Measurements from ENCODE around the gene RUNX1. TPM values are rescaled to one million over a fixed set of nuclear protein-coding genes. Genes with fewer than 3 reads are reported as not detected.

RUNX1 gene
- total RNA-seq, 1 donor, result 40.9 TPM

DNA sequence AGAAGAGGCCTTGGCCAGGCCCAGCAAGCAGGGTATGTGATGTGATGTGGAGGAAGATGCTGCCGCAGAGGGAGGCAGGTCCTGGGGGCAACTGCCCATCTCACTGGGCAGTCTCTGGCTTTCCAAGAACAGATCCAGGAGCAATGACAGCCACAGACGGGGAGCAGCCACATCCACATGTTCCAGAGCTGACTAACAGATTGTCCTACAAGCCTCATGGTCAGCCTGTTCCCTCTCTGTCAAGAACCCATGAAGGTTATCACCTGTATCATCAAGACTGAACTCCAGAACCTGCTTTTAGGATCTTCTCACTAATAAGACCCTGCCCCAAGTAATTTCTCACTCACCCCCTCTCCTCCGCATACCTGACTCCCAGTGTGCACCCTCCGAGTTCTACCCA lies 187.8 kb downstream of the RUNX1 start:
- Histone ChIP-seq H3K4me3 (ENCODE audit: insufficient read depth, low read length) (no peak overlapping the region), H3K27ac (ENCODE audit: low read depth, low read length) (no peak overlapping the region), H3K36me3 (ENCODE audit: insufficient read depth, low read length) (peaks cover 95% of the 10 kb centered on the region), H3K79me2 (ENCODE audit: insufficient read depth, low read length) (peaks cover 97% of the 10 kb centered on the region), H3K27me3 (ENCODE audit: insufficient read depth, low read length) (no peaks in the 10 kb centered on the region), H2AFZ (ENCODE audit: low read length) (no peak overlapping the region), H3K4me1 (ENCODE audit: insufficient read depth, low read length) (peaks cover 7% of the 10 kb centered on the region), H3K4me2 (ENCODE audit: insufficient read depth, low read length) (no peak overlapping the region), H3K9me3 (ENCODE audit: low read depth, low read length) (no peaks in the 10 kb centered on the region), H4K20me1 (ENCODE audit: insufficient read depth, low read length) (peaks cover 86% of the 10 kb centered on the region)
- TF ChIP-seq, protein P1, sequence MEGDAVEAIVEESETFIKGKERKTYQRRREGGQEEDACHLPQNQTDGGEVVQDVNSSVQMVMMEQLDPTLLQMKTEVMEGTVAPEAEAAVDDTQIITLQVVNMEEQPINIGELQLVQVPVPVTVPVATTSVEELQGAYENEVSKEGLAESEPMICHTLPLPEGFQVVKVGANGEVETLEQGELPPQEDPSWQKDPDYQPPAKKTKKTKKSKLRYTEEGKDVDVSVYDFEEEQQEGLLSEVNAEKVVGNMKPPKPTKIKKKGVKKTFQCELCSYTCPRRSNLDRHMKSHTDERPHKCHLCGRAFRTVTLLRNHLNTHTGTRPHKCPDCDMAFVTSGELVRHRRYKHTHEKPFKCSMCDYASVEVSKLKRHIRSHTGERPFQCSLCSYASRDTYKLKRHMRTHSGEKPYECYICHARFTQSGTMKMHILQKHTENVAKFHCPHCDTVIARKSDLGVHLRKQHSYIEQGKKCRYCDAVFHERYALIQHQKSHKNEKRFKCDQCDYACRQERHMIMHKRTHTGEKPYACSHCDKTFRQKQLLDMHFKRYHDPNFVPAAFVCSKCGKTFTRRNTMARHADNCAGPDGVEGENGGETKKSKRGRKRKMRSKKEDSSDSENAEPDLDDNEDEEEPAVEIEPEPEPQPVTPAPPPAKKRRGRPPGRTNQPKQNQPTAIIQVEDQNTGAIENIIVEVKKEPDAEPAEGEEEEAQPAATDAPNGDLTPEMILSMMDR (IDR thresholded peaks at IDR 0.05; ENCODE audit: extremely low read depth, low read depth, low read length), result no peak
- no peak for DNase-seq (ENCODE audit: insufficient read length, low spot score, missing footprints)

DNA sequence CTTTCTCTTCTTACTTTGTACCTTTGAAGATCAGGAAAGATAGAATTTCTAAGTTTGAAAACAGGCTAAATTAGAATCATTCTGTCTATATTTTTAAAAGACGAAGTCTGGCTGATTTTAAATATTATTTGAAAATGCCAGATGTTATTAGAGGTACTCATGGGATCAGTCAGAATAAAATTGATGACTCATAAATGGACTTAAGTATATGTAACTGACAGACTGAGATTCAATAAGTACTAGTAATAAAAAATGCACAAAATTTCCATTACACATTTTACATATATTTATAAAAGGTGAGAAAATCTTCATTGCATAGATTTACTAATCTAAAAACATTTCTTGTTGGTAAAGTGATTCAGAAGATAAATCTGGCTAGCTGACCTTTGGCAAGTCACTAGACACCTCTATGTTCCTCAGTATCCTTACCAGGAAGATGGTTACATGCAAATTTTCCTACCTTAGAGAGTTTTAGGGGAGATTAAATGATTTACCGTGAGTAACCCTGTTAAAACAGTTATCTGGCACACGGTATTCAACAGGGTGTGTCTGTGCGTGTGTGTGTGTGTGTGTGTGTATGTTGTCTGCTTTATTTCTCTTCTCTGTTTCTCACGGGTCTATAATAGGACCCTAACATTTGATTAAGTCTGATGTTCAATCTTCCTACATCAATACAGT lies 189.0 kb downstream of the RUNX1 start:
- Histone ChIP-seq H2AFZ (ENCODE audit: low read length) (no peak overlapping the region), H4K20me1 (ENCODE audit: insufficient read depth, low read length) (peaks cover 83% of the 10 kb centered on the region), H3K9me3 (ENCODE audit: low read depth, low read length) (no peaks in the 10 kb centered on the region), H3K36me3 (ENCODE audit: insufficient read depth, low read length) (peaks cover 95% of the 10 kb centered on the region), H3K27me3 (ENCODE audit: insufficient read depth, low read length) (no peaks in the 10 kb centered on the region), H3K4me1 (ENCODE audit: insufficient read depth, low read length) (peaks cover under 1% of the 10 kb centered on the region), H3K4me3 (ENCODE audit: insufficient read depth, low read length) (no peak overlapping the region), H3K4me2 (ENCODE audit: insufficient read depth, low read length) (no peak overlapping the region), H3K79me2 (ENCODE audit: insufficient read depth, low read length) (peaks cover 96% of the 10 kb centered on the region), H3K27ac (ENCODE audit: low read depth, low read length) (peak overlapping the region; percentile 33)
- TF ChIP-seq, protein P1 (IDR thresholded peaks at IDR 0.05; ENCODE audit: extremely low read depth, low read depth, low read length), result no peak
- no peak for DNase-seq (ENCODE audit: insufficient read length, low spot score, missing footprints)

GRCh38 chr21:34858559-34858958 lies 190.5 kb downstream of the RUNX1 start:
- Histone ChIP-seq H3K27ac (ENCODE audit: low read depth, low read length) (no peak overlapping the region), H3K79me2 (ENCODE audit: insufficient read depth, low read length) (peaks cover 96% of the 10 kb centered on the region), H3K4me2 (ENCODE audit: insufficient read depth, low read length) (no peak overlapping the region), H3K27me3 (ENCODE audit: insufficient read depth, low read length) (no peaks in the 10 kb centered on the region), H3K36me3 (ENCODE audit: insufficient read depth, low read length) (peaks cover 95% of the 10 kb centered on the region), H2AFZ (ENCODE audit: low read length) (no peak overlapping the region), H4K20me1 (ENCODE audit: insufficient read depth, low read length) (peaks cover 77% of the 10 kb centered on the region), H3K9me3 (ENCODE audit: low read depth, low read length) (no peaks in the 10 kb centered on the region), H3K4me1 (ENCODE audit: insufficient read depth, low read length) (no peaks in the 10 kb centered on the region), H3K4me3 (ENCODE audit: insufficient read depth, low read length) (no peak overlapping the region)
- DNase-seq (ENCODE audit: insufficient read length, low spot score, missing footprints), result no peak
- TF ChIP-seq, protein P1 (IDR thresholded peaks at IDR 0.05; ENCODE audit: extremely low read depth, low read depth, low read length), result no peak

GRCh38 chr21:34857874-34858273 lies 191.2 kb downstream of the RUNX1 start:
- peaks cover 77% of the 10 kb centered on the region for H4K20me1 ChIP-seq (ENCODE audit: insufficient read depth, low read length)
- H3K36me3 ChIP-seq (ENCODE audit: insufficient read depth, low read length), result peaks cover 96% of the 10 kb centered on the region
- no peaks in the 10 kb centered on the region for H3K9me3 ChIP-seq (ENCODE audit: low read depth, low read length)
- peaks cover 2% of the 10 kb centered on the region for H3K4me1 ChIP-seq (ENCODE audit: insufficient read depth, low read length)
- no peak overlapping the region for H3K4me3 ChIP-seq (ENCODE audit: insufficient read depth, low read length)
- no peak overlapping the region for H2AFZ ChIP-seq (ENCODE audit: low read length)
- DNase-seq (ENCODE audit: insufficient read length, low spot score, missing footprints), result no peak
- TF ChIP-seq, protein P1 (IDR thresholded peaks at IDR 0.05; ENCODE audit: extremely low read depth, low read depth, low read length), result peak; percentile 42
- peak overlapping the region; percentile 3 for H3K27ac ChIP-seq (ENCODE audit: low read depth, low read length)
- no peaks in the 10 kb centered on the region for H3K27me3 ChIP-seq (ENCODE audit: insufficient read depth, low read length)
- peaks cover 98% of the 10 kb centered on the region for H3K79me2 ChIP-seq (ENCODE audit: insufficient read depth, low read length)
- no peak overlapping the region for H3K4me2 ChIP-seq (ENCODE audit: insufficient read depth, low read length)

Data from osteoblast (primary cell).